Forelimb muscle (tissue), 1 donor: Measurements from ENCODE around the gene ING2. TPM values are rescaled to one million over a fixed set of nuclear protein-coding genes. Genes with fewer than 3 reads are reported as not detected.
"Not testable (repeated sequence)": the region's sequence is repeated elsewhere in the genome, so short reads cannot be mapped to it uniquely, and the experiment has no call there.

Experiments used
- DNase-seq: peaks from one replicate; pipeline ENCODE4 v3.0.0-alpha.2; 2013; ENCODE audit warnings: low read depth
- polyA plus RNA-seq: library from polyadenylated mRNA; unstranded; fragments of 120-200 nt; gene quantifications from one replicate; pipeline ENCODE4 v1.2.1, GENCODE V29; 2013; ENCODE audit not compliant: insufficient read length

The ING2 gene, protein sequence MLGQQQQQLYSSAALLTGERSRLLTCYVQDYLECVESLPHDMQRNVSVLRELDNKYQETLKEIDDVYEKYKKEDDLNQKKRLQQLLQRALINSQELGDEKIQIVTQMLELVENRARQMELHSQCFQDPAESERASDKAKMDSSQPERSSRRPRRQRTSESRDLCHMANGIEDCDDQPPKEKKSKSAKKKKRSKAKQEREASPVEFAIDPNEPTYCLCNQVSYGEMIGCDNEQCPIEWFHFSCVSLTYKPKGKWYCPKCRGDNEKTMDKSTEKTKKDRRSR
- polyA plus RNA-seq: 14.2 TPM

DNA sequence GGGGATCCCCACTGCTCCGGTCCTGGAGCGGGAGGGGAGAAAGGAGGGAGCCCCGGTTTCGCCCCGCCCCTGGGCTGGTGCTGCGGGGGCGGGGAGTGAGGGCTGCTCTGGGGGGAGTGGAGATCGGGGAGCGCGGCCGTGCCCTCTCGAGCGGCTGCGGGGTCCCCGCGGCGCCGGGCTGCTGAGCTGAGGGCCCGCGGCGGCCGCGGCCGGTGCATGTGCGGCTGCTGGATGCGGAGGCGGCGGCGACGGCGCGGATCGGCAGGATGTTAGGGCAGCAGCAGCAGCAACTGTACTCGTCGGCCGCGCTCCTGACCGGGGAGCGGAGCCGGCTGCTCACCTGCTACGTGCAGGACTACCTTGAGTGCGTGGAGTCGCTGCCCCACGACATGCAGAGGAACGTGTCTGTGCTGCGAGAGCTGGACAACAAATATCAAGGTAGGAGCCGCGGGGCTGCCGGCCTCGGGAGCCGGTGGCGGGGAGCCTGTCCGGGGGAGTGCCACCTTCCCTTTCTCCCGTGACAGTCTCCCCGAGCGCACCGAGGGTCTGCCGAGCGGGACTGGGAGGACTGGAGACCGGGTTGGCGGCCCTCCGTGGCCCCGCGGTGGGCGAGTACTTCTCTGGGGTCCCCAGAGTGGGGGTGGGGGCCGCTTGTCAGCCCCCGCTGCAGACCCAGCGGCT is at the start of gene ING2:
Gene ING2 (plus strand): TSS at position 129 of the 681 bp plus-strand sequence. CDS start 138 bp downstream, at position 267.
- no peak for DNase-seq

DNA sequence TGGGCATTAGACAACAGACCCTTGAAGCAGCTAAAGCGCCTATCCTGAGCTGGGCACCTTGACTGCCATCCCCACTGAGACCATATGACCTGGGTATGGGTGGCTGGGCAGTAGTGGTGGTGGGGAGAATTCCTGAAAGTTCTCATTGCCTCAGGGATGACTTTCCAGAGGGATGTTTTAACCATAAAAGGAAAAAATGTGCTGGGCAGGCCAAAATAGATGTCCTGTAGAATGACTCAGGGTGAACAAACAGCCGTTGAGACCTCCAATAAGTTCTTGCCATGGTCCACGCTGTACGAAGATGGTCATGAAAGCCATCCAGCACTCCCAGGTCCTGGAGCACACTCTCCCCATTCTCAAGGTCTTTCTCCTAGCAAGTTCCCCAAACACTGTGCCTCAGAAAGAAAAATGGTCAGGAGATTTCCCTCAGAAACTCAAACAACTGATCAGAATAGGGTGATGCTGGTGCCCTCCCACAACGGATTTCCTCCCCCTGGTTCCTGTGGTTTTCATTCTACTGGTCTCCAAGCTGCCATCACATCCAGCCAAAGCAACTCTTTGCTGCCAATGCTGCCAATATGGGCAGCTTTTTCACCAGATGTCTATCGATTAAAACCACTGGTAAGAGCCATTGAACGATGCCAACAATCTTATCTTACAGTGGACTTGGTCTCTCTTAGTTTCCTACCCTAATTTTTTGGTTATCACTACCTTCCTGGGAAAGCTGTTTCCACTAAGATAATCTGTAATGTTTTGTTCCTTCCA is 49.2 kb upstream of the ING2 start:
- no peak for DNase-seq

DNA sequence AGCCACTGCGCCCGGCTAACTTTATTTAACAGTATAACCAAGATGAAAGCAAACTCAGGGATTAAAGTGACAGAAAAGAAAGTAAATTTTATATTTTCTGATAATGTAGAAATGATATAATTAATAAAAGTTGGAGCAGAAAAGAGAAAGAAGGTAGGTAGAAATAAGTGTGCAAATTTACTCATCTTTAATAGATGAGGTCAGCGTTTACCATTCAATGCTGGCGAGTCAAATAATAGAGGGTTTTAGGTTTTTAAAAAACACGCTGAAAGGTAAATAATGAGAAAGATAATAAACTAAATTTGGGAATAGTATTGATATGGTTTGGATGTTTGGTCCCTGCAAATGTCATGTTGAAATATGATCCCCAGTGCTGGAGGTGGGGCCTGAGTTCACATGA is 46.9 kb upstream of the ING2 start:
- no peak for DNase-seq

DNA sequence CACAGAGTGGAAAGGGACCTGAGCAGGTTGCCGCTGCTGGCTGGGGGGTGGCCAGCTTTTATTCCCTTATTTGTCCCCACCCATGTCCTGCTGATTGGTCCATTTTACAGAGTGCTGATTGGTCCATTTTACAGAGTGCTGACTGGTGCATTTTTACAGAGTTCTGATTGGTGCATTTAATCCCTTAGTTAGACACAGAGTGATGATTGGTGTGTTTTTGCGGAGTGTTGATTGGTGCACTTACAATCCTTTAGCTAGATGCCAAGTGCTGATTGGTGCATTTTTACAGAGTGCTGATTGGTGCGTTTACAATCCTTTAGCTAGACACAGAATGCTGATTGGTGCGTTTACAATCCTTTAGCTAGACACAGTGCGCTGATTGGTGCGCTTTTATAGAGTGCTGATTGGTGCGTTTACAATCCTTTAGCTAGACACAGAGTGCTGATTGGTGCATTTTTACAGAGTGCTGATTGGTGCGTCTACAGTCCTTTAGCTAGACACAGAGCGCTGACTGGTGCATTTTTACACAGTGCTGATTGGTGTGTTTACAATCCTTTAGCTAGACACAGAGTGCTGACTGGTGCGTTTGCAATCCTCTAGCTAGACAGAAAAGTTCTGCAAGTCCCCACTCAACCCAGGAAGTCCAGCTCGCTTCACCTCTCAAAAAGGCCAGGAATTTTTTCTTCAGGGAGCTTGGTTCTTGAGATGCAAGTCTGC is 40.8 kb upstream of the ING2 start:
- DNase-seq: not testable (repeated sequence)

DNA sequence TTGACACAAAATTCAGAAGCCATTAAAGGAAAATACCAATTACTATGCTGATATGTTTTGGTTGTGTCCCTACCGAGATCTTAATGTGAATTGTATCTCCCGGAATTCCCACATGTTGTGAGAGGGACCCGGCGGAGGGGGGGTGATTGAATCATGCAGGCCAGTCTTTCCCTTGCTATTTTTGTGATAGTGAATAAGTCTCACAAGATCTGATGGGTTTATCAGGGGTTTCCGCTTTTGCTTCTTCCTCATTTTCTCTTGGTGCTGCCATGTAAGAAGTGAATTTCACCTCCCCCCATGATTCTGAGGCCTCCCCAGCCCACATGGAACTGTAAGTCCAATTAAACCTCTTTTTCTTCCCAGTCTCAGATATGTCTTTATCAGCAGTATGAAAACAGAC is 39.0 kb upstream of the ING2 start:
- DNase-seq: not testable (repeated sequence)

DNA sequence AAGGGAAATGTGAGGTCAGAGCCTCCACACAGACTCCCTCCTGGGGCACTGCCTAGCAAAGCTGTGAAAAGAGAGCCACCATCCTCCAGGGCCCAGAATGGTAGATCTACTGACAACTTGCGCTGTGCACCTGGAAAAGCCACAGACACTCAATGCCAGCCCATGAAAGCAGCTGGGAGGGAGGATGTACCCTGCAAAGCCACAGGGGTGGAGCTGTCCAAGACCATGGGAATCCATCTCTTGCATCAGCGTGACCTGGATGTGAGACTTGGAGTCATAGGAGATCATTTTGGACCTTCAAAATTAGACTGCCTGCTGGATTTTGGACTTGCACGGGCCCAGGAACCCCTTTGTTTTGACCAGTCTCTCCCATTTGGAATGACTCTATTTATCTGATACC is 37.6 kb upstream of the ING2 start:
- DNase-seq: no peak

DNA sequence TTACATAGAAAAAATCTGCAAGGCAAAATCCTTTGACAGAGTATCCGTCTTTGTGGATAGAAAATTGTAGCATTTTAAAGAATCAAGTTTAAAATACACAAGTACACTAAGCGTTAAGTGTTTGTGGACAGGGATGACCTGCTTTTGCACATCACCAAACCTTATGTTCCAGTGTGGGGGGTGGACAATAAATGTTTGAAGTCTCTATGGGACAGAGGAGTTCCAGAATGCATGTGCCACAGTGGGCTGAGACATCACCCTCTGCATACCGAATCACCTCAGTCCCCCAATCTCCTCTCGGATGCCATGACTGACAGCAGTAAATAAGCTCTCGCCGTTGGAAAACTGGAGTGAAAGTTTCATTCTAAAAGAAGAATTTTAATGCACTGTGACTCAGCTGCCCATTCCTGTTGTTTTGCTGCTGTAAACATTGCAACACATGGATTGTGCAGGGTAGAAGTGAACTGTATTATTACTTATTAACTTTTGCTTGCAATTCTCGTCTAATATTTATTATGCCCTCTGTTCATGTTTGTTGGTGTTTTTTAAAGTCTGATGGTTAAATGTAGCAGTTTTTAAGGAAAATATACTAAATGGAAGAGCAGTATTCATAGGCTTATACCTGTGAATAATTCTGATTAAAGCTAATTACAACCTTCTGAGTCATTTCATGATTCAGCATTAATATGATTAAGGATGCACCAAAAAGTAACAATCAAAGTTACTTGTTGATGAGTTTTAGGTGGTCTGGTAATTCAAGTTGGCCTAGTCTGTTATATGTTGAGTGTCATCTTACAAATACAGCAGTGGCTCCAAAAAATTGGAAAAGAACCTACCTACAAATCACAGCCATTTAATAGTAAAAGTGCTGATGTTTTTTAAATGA is 36.4 kb upstream of the ING2 start:
- DNase-seq: no peak

DNA sequence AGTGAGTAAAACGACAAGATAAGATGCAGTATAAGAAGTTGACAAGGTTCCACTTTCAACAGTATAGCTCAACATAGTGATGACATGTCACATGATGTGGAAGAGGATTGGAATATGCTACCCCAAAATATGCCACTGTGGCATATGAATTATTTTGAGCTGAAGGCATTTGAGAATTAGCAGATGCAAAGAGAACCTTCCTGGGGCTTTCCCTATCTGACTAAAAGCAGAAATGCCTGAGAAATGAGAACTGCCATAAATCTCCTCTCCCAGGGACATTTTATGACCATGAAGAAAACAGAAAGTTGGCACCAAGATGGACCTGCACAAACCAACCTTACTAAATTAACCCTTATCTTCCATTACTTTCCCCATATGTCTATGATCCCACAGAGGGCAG is 35.6 kb upstream of the ING2 start:
- no peak for DNase-seq

DNA sequence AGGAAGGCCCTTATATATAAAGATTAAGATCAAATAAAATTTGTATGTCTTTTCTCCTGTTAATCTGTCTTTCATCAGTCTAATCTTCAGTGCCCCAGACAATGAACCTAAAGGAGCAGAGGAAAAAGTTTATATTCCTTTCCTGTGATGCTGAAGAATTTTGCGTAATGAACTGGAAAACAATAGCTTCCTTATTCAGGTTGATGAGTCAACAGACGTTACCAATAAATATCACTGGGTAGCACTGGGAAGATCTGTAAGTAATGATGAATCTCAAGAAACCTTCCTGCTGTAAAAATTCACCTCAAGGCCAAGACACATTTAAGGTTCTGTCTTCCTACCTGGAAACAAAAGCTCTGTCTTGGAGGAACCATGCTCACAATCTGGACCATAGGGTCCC is 34.9 kb upstream of the ING2 start:
- no peak for DNase-seq

DNA sequence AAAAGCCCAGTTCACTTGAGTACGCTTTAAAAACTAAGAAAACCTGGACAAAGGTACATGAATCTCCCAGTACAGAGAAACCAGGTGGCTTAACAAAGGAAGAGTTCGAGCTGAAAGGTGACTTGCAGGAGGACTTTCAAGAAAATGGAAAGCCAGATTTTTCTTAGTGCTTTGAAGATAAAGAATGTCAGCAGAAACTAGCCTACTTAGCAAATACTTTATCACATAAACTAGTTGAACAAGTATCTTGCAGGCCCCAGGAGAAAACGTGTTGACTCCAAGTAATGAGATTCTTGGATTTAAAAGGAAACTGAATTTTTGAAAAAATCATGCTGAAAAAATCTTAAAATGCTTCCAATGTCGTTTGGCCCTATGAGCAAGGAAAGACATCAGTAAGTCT is 34.0 kb upstream of the ING2 start:
- DNase-seq: no peak

DNA sequence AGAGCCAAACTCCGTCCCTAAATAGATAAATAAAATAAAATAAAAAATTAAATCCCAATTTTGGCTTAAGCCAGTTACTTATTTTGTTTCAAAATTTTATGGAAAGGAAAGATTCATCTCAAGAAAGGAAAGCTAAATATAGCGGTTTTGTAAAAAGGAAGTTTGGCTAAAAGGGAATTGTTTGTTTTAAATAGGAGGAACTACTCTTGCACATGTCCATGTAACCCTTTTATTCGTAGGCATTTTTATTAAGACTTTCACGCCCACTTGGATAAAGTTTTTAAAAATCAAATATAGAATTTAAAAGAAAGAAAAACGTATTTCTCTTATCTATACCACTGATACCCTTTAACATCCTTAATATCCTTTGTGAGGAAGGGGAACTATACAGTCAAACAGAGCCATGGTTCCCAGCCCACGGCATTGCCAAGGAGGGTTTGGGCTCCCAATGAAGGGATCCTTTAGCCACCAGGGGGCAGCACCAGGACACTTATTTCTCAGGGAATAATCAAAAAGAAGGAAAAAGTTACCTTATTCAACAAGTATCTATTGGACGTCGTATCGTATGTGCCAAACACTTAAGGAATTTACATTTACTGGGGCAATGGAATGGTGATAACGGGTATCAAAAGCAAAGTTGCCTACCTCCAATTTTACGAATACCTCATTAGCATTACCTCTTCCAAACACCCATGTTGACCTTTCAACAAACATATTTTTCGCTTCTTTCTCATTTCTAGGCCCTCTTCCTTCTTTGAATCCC is 32.7 kb upstream of the ING2 start:
- DNase-seq: peak; percentile 46

DNA sequence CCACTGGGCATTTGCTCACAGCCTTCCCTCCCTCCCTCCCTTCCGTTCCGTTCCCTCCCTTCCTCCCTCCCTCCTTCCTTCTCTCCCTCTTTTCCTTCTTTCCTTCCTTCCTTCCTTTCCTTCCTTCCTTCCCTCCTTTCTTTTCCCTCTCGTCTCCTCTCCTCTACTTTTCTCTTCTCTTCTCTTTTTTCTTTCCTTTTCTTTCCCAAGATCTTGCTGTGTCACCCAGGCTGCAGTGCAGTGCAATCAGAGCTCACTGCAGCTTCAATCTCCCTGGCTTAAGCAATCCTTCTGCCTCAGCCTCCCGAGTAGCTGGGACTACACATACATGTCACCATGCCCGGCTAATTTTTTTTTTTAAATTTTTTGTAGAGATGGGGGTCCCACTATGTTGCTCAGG is 26.7 kb upstream of the ING2 start:
- DNase-seq: no peak

DNA sequence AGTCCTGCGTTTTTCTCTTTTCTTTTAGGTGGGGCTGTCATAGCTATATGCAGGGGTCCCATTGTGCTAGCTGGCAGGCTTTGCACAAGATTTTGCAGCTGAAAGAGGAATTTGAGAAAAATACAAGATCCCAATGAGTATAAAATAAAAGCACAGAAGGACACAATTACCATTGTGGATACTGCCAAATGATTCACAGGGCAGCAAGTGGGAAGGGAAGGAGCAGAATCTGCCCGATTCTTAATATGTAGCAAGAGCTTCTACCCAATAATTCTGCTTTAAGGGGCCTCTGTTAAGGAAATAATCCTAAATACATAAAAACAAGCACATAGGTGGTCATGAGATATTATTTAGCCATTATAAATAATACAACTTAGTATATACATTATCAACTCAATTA is 25.9 kb upstream of the ING2 start:
- no peak for DNase-seq

DNA sequence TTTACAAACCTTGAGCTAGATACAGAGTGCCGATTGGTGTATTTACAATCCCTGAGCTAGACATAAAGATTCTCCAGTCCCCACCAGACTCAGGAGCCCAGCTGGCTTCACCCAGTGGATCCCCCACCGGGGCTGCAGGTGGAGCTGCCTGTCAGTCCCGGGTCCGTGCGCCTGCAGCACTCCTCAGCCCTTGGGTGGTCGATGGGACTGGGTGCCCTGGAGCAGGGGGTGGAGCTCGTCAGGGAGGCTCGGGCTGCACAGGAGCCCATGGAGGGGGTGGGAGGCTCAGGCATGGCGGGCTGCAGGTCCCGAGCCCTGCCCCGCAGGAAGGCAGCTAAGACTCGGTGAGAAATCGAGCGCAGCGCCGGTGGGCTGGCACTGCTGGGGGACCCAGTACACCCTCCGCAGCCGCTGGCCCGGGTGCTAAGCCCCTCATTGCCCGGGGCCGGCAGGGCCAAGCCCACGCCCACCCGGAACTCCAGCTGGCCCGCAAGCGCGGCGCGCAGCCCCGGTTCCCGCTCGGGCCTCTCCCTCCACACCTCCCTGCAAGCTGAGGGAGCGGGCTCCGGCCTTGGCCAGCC is 22.3 kb upstream of the ING2 start:
- not testable (repeated sequence) for DNase-seq

DNA sequence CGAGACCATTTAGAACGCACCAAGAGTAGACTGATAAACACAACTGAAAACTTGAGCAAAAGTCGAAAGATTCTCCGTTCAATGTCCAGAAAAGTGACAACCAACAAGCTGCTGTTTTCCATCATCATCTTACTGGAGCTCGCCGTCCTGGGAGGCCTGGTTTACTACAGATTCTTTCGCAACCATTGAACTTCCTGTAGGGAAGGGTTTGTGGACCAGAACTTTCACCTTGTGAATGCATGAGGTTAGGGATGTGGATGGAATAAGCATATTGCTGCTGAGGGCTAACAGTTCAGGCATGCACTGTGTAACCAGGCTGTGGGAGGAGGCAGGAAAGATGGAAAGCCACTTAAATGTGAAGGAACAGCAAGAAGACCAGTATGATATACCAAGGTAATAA is 20.9 kb upstream of the ING2 start:
- no peak for DNase-seq

DNA sequence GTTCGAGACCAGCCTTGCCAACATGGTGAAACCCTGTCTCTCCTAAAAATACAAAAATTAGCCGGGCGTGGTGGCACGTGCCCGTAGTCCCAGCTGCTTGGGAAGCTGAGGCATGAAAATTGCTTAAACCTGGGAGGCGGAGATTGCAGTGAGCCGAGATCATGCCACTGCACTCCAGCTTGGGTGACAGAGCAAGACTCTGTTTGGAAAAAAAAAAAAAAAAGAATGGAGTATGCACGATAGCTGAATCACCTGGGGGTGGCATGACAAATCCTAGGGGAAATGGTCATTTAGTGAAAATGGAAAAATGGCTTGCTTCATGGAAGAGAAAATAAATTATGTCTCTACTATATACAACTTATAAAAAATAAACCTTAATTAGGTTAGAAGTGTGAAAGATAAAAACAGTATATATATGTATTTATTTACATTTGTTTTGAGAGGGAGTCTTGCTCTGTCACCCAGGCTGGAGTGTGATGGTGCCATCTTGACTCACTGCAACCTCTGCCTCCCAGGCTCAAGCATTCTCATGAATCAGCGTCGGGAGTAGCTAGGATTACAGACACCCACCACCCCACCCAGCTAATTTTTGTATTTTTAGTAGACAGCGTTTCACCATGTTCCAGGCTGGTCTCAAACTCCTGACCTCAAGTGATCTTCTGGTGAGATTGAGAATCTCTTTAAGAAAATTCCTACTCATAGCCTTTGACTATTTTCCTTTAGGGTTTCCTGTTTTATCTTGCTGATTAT is 19.3 kb upstream of the ING2 start:
- DNase-seq: no peak

DNA sequence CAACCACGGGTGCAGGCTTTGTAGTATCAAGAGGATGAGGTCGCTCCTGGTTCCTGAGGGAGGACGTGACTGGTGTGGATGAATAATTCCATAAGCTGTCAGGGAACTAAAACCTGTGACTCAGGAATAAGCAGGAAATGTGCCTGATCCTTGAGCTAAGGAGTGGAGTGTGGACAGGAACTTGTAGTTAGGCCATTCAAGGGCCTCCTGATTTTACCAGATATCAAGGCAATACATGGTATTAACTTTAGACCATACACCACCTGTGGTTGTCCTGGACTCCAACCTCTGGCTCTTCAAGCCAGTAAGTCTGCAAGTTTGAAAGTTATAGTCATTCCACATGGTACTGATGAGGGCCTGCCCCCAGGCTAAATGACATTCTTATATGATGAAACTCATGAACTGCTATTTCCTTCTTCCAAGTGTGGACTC is 12.1 kb upstream of the ING2 start:
- no peak for DNase-seq

DNA sequence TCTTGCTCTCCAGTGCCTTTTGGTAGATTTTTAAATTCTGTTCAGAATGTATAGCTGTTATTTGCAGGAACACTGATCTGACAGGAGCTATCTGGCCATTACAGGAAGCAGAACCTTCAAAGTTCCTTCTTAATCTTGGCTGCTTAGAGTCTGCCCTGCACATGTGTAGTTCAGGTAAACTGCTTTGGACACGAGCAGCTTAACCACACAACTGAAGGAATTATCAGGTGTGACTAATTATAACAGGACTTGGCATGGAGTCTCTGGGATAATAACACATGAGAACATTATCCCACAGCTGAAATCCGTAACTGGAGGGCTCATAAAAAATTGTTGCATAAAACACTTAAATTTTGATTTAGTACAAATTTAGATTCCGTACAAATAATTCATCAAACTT is 11.6 kb upstream of the ING2 start:
- no peak for DNase-seq

DNA sequence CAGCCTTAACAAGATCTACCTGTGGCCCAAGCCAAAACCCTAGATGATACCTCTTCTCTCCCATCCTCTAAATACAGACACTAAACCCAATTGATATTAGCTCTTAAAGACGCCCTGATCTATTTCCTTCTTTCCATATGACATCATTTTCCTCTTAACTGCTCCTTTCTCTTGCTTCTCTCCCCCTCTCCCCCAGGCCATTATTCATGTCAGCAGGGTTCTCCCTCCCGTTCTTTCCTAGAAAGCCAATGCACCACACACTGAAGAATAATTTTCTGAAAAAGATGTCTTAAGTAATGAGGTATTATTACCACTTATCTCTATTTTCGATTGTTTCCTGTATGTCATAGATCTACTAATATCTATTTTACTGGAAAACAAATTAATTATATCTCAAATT is 9.7 kb upstream of the ING2 start:
- DNase-seq: no peak
